ENCODE results near the gene SPAG8. TPM values are rescaled to one million over a fixed set of nuclear protein-coding genes. Genes with fewer than 3 reads are reported as not detected.

Gene SPAG8
- total and polyA plus RNA-seq, 10 of the 15 experiments (the other 5 are each of a cell fraction or from before 2014, with no cell fraction given), result 0.40 to 1.1 (median 0.72) TPM

DNA sequence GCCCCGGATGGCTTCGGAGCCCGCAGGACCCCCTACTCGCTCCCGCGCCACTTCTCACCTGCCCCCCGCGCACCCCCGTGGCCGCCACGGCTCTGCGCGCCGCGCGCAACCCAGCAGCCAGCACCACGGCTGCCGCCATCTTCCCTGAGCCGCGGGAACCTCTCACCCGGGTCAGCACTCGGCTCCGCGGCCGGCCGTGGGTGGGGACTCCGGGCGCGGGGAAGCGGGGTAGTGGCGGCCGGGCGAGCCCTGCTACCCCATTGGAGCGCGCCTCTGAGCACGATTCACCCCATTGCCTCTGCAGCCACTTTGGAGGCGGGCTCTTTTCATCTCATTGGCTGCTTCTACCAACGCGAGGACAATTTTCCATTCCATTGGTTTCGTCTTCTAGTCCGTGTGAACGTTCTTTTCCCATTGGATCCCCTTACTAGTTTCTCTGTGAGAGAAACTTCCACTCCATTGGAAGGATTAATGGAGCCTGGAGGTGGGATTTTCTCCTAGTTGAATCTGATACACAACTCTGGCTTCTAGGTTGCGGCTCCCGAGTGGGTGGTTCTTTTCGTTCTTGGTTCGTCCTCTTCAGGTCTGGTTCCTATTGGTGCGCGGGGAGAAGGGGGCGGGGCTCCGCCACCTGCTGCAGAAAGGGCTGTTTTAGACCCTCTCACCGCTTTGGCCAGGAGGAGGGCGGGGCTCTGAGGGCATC is 2.9 kb upstream of the SPAG8 start, which contains the start of gene HINT2 (continued):
- TF ChIP-seq, protein P1, sequence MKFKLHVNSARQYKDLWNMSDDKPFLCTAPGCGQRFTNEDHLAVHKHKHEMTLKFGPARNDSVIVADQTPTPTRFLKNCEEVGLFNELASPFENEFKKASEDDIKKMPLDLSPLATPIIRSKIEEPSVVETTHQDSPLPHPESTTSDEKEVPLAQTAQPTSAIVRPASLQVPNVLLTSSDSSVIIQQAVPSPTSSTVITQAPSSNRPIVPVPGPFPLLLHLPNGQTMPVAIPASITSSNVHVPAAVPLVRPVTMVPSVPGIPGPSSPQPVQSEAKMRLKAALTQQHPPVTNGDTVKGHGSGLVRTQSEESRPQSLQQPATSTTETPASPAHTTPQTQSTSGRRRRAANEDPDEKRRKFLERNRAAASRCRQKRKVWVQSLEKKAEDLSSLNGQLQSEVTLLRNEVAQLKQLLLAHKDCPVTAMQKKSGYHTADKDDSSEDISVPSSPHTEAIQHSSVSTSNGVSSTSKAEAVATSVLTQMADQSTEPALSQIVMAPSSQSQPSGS (IDR thresholded peaks at IDR 0.05; ENCODE audit: low read length), result no peak
- 0 out of 2 replicates have a peak, but pooled peaks have one; percentile 9 for TF ChIP-seq HDAC2 (IDR thresholded peaks at IDR 0.05)
- TF ChIP-seq HCFC1 (IDR thresholded peaks at IDR 0.05; ENCODE audit: low read length), result no peak
- TF ChIP-seq PAX8 (IDR thresholded peaks at IDR 0.05), result no peak

DNA sequence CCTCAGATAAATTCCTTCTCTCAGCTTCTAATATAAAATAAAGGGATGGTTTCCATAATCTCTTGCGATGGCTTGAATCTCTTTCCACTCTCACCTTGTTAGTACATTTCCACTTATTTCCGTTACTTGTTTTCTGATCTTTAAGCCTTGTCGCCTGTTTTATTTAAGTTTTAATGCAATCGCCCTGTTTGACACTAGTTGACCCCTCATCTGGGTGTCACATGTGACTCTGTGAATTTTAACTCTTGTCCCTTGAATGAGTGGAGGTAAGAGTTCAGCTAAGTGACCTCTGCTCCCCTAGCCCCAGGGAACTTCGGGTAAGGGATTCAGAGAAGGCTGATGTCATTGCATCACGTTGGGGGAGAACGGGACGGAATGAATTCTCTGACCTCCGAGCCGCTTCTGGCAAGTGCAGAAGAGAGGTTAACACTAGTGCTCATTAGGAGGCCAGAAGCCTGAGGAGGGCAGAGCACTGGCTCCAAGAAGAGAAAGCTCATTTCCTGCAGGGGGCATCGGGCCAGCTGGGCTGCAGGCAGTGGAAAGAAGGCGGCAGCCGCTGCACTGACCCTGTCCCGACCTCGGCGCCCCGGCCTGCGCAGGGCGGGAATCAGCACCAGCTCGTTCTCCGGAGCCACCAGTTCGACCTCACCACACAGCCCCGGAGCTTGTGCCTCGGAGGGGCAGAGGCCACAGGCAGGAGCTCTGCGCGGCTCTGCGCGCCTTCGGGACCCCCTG is 2.2 kb upstream of the SPAG8 start:
- ATAC-seq (peak; percentile 60), FAIRE-seq (no peak), DNase-seq (ENCODE audit: low read depth, low spot score) (no peak)
- 5% methylated on average over 29 of the region's 29 CpGs for WGBS (ENCODE audit: insufficient coverage, insufficient replicate concordance, low lambda C conversion rate, missing lambda C conversion rate)
- peak overlapping the region; percentile 79 for H3K4me3 ChIP-seq
- SMC1A ChIA-PET (ENCODE audit: uncharacterized antibody, unreplicated experiment), result interaction anchor here (0.8 to 3.9 kb wide), 12 partner anchors 13 to 168 kb away, joined by 3 to 26 read pairs (median 4); partner anchors contain the start of genes ARHGEF39, CCDC107, CREB3 and FAM221B
- BruUV-seq (replicated peaks), result TSS peak; percentile 82
- H3K4me1 ChIP-seq (ENCODE audit: control insufficient read depth, insufficient read depth, low read length), result peaks cover 33% of the 10 kb centered on the region
- intact Hi-C loops (cut with micrococcal nuclease; ENCODE audit: unreplicated experiment) (loop anchor here (2.0 to 10.0 kb wide), 3 partner anchors 23 to 699 kb away; partner anchors contain the start of genes ATOSB, NPR2 and TESK1), in situ Hi-C loops (cut with MboI) (loop anchor here (10.0 kb wide), 1 partner anchor 709 kb away; the partner anchor contains the start of gene STOML2)
- H2AFZ ChIP-seq (ENCODE audit: control insufficient read depth, low read depth, low read length), result peak overlapping the region; percentile 70
- peak overlapping the region; percentile 75 for H3K27ac ChIP-seq (ENCODE audit: control insufficient read depth, insufficient read depth)
- H3K36me3 ChIP-seq (ENCODE audit: control insufficient read depth in 2 of 2, insufficient read depth in 2 of 2, low read length in 1 of 2), result peaks cover 0 to 2% of the 10 kb centered on the region in 2 experiments; a peak in 1 of 4 replicates
- no peaks in the 10 kb centered on the region for H3K9me3 ChIP-seq (replicated peaks; ENCODE audit: control insufficient read depth, insufficient read depth, low read length)
- RAD21 ChIA-PET (ENCODE audit: unreplicated experiment), result interaction anchor here (0.6 to 1.9 kb wide), 13 partner anchors 12 to 182 kb away, joined by 3 to 9 read pairs (median 4); partner anchors contain the start of genes GBA2 and RGP1
- peak overlapping the region; percentile 88 for H3K4me2 ChIP-seq (ENCODE audit: control insufficient read depth, insufficient read depth)
- CTCF ChIA-PET, result interaction anchor here (0.8 to 4.8 kb wide), 22 partner anchors 9 to 376 kb away, joined by 3 to 51 read pairs (median 6); partner anchors contain the start of genes CLTA, CREB3, FAM221B and GBA2
- POLR2A ChIA-PET, result interaction anchor here (0.6 to 2.5 kb wide), 21 partner anchors 8 to 197 kb away, joined by 3 to 10 read pairs (median 5); partner anchors contain the start of genes ARHGEF39, CCDC107, CREB3 and FAM221B
- no peaks in the 10 kb centered on the region for H4K20me1 ChIP-seq (ENCODE audit: control insufficient read depth, insufficient read depth)
- H3K79me2 ChIP-seq (ENCODE audit: control insufficient read depth, insufficient read depth, low read length), result peaks cover 3% of the 10 kb centered on the region
- no peaks in the 10 kb centered on the region; a peak in 1 of 4 replicates for H3K27me3 ChIP-seq (replicated peaks in 1 of 2; ENCODE audit: control insufficient read depth in 2 of 2, insufficient read depth in 2 of 2, low read length in 1 of 2)
- H3K9ac ChIP-seq (ENCODE audit: control insufficient read depth, insufficient read depth, low read length), result peak overlapping the region; percentile 82
- TF ChIP-seq HDAC2 (IDR thresholded peaks at IDR 0.05) (0 out of 2 replicates have a peak, but pooled peaks have one; percentile 44), GABPA (IDR thresholded peaks at IDR 0.05; ENCODE audit: low read depth) (0 out of 2 replicates have a peak, but pooled peaks have one; percentile 2), DPF2 (IDR thresholded peaks at IDR 0.05) (0 out of 2 replicates have a peak, but pooled peaks have one; percentile 78), ZNF24 (IDR thresholded peaks at IDR 0.05) (no peak), LARP7 (IDR thresholded peaks at IDR 0.05) (peak; percentile 81; the same call in 1 of the 2 replicates), CREB1 (IDR thresholded peaks at IDR 0.05; ENCODE audit: low read depth) (peak; percentile 15), NR2F1 (conservative IDR thresholded peaks at IDR 0.05) (peak; percentile 86; the same call in 1 of the 2 replicates), ZNF207 (IDR thresholded peaks at IDR 0.05; ENCODE audit: borderline replicate concordance) (0 out of 2 replicates have a peak, but pooled peaks have one; percentile 47), BCL11A (IDR thresholded peaks at IDR 0.05; ENCODE audit: low read depth, low read length) (no peak), SMAD1 (IDR thresholded peaks at IDR 0.05; ENCODE audit: low read depth, partially characterized antibody) (no peak), YY1 (IDR thresholded peaks at IDR 0.05; ENCODE audit: low read depth, low read length) (no peak)
- TF ChIP-seq, protein P2, sequence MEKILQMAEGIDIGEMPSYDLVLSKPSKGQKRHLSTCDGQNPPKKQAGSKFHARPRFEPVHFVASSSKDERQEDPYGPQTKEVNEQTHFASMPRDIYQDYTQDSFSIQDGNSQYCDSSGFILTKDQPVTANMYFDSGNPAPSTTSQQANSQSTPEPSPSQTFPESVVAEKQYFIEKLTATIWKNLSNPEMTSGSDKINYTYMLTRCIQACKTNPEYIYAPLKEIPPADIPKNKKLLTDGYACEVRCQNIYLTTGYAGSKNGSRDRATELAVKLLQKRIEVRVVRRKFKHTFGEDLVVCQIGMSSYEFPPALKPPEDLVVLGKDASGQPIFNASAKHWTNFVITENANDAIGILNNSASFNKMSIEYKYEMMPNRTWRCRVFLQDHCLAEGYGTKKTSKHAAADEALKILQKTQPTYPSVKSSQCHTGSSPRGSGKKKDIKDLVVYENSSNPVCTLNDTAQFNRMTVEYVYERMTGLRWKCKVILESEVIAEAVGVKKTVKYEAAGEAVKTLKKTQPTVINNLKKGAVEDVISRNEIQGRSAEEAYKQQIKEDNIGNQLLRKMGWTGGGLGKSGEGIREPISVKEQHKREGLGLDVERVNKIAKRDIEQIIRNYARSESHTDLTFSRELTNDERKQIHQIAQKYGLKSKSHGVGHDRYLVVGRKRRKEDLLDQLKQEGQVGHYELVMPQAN (conservative IDR thresholded peaks at IDR 0.05), result peak; percentile 84
- TF ChIP-seq, protein P3, sequence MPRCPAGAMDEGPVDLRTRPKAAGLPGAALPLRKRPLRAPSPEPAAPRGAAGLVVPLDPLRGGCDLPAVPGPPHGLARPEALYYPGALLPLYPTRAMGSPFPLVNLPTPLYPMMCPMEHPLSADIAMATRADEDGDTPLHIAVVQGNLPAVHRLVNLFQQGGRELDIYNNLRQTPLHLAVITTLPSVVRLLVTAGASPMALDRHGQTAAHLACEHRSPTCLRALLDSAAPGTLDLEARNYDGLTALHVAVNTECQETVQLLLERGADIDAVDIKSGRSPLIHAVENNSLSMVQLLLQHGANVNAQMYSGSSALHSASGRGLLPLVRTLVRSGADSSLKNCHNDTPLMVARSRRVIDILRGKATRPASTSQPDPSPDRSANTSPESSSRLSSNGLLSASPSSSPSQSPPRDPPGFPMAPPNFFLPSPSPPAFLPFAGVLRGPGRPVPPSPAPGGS (IDR thresholded peaks at IDR 0.05; ENCODE audit: borderline replicate concordance, insufficient read depth, low read depth, low read length, poor library complexity, severe bottlenecking), result no peak

All from GM12878 (cell line).